ENCODE measurements around the gene TGM6.

Gene TGM6

DNA sequence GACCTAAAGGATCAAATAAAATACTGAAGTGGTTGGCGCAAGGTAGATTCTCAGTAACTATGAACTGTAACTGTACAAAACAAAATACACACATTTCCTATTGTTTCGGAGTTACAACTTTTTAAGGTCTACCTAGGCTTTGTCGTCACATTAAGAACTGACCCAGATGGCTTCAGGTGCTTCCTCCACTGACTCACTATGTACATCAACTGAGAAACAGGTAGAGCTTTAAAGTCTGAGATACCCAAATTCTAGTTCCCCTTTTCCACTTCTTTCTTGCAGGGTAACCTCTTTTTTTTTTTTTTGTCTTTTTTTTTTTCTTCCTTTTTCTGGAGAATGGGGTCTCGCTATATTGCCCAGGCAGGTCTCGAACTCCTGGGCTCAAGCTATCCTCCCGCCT, 84.4 kb downstream of the TGM6 start:
- no peak for DNase-seq (ENCODE audit: low read depth)
- no peak for TF ChIP-seq CTCF (IDR thresholded peaks at IDR 0.05; ENCODE audit: low read depth, low read length, missing control alignments)
- no peak overlapping the region for H3K4me3 ChIP-seq (ENCODE audit: low read depth, low read length)

DNA sequence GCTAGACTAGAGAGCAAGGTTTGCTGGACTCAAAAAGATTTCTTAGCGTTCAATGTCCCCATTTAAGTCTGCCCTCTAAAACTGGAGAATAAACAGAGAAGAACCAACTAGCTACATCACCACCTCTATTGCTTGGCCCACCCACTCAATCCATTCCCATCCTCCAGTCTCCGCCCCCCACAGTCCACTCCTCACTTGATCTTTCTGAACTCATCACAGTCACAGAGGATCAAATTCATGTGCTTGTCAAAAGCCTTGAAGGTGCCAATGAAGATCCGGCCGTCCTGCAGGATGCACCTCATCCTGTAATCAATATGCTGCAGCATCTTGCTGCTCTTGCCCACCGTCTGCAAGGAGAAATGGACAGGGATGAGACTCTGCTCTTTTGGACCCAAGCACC, 86.7 kb downstream of the TGM6 start:
- no peak for TF ChIP-seq CTCF (IDR thresholded peaks at IDR 0.05; ENCODE audit: low read depth, low read length, missing control alignments)
- DNase-seq (ENCODE audit: low read depth), result no peak
- no peak overlapping the region for H3K4me3 ChIP-seq (ENCODE audit: low read depth, low read length)

DNA sequence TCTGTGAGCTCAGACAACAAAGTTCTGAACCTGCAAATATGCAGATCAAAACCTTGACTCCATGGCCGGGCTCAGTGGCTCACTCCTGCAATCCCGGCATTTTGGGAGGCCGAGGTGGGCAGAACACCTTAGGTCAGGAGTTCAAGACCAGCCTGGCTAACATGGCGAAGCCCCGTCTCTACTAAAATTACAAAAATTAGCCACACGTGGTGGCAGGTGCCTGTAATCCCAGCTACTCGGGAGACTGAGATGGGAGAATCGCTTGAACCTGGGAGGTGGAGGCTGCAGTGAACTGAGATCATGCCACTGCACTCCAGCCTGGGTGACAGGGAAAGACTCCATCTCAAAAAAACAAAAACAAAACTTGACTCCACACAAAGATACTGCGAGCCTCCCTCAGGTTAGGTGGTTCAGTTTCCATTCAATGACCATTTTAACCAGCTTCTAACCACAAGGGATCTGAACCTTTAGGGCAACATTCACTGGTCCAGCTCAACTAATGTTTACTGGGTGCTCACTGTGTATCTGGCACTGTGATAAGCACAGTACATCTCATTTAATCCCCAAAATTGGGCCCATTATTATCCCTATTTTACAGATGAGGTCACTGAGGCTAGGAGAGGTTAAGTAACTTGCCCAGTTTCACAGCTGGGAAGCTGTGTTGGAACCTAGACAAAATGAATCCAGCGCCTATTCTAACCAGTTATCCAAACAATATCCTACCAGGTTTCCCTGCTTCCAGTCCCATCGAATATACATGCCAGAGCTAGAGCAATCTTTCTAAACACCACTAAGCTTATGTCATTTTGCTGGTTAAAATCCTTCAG, 88.1 kb downstream of the TGM6 start:
- no peak for TF ChIP-seq CTCF (IDR thresholded peaks at IDR 0.05; ENCODE audit: low read depth, low read length, missing control alignments)
- peak overlapping the region; percentile 79 for H3K4me3 ChIP-seq (ENCODE audit: low read depth, low read length)
- DNase-seq (ENCODE audit: low read depth), result no peak

DNA sequence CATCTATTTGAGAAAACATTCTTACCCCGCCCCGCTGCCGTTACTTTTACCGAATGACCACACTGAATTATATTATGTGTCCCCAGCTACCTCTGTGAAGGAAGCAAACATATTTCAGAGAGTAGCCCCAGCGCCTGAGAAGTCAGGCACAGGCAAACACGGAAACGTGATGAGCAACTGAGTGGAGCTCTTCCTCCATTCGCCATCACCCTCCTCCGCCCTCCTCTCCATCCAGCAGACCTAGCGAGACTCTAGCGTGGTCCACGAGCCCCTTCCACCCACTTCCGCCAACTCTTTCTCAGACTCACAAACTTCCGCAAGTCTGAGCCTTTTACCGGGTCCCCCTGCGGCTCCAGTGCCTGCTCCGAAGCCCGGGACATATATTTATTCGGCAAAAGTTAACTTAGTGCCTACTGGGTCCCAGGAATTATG, 89.3 kb downstream of the TGM6 start:
- peak; percentile 38 for DNase-seq (ENCODE audit: low read depth)
- TF ChIP-seq CTCF (IDR thresholded peaks at IDR 0.05; ENCODE audit: low read depth, low read length, missing control alignments), result no peak
- H3K4me3 ChIP-seq (ENCODE audit: low read depth, low read length), result peak overlapping the region; percentile 79

DNA sequence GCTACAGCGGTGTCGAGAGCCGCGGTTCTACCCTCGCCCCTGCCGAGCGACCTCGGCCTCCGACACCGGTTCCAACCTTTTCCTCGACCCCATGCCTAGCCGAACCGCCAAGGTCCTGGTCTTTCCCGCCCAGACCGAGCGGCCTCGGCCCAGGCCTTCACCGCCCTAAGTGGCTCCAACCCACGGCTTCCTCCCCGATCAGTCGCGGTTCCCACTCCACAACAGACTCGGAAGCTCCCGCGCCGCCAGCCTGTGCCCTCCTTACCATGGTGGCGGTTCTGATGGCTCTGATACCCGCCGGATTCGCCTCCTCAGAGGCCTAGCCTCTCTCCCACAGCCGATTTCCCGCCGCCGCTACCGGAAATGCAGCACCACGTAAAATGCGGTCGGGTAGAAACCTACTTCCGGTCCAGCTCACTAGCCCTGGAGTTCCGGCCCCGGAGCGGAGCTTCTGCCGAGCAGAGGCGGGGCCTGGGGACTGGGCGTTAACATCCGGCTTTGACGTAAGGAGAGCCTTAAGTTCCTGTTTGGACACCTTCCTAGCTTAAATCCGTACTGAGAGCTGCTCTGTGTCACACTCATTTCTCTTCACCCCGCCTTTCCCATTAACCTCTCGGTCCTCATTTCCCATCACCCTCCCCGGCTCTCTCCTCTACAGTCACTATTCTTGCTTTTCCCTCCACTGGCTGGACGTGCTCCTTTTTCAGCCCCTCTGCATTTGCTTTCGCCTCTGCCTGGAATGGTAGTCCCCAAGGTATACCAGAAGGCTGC, 89.9 kb downstream of the TGM6 start, which contains the start of gene SNRPB:
Gene SNRPB, minus strand, starts transcription at position 367 of the 771 bp plus-strand sequence. Its CDS starts 99 bp downstream, at position 268.
- no peak for TF ChIP-seq CTCF (IDR thresholded peaks at IDR 0.05; ENCODE audit: low read depth, low read length, missing control alignments)
- DNase-seq (ENCODE audit: low read depth), result peak; percentile 98
- H3K4me3 ChIP-seq (ENCODE audit: low read depth, low read length), result peak within 1 kb of the TSS; percentile 79

- no peak for TF ChIP-seq CTCF (IDR thresholded peaks at IDR 0.05; ENCODE audit: low read depth, low read length, missing control alignments)
- DNase-seq (ENCODE audit: low read depth), result no peak
- H3K4me3 ChIP-seq (ENCODE audit: low read depth, low read length), result no peak overlapping the region
Observed at GRCh38 chr20:2473516-2473915, 92.8 kb downstream of the TGM6 start.
